HUES64 (cell line): ENCODE results near the gene KLF13.

Experiments used
- H3K27ac ChIP-seq: 2 replicates; pipeline ENCODE4 v1.7.0; 2013; ENCODE audit warnings: low read depth, low read length, inconsistent platforms
- H3K27me3 ChIP-seq: 2 replicates; pipeline ENCODE4 v1.6.1; 2013; ENCODE audit warnings: mild to moderate bottlenecking, low read length; ENCODE audit not compliant: insufficient read depth
- H3K36me3 ChIP-seq: 2 replicates; pipeline ENCODE4 v1.6.1; 2013; ENCODE audit warnings: mild to moderate bottlenecking, low read length; ENCODE audit not compliant: insufficient read depth
- H3K4me1 ChIP-seq: 2 replicates; pipeline ENCODE4 v1.6.1; 2013; ENCODE audit warnings: mild to moderate bottlenecking, low read length, moderate library complexity; ENCODE audit not compliant: insufficient read depth
- H3K4me3 ChIP-seq: 2 replicates; pipeline ENCODE4 v1.5.1; 2013; ENCODE audit warnings: mild to moderate bottlenecking, low read length, moderate library complexity
- H3K9ac ChIP-seq: 2 replicates; pipeline ENCODE4 v1.6.1; 2013; ENCODE audit warnings: mild to moderate bottlenecking, low read depth, low read length
- H3K9me3 ChIP-seq: 2 replicates; pipeline ENCODE4 v1.6.1; 2013; ENCODE audit warnings: low read depth, low read length; ENCODE audit not compliant: insufficient read depth
- WGBS: fragments of 150-250, 120-280 bp; methylation state at CpG from one replicate; pipeline ENCODE4 v1.1.7; 2013; ENCODE audit warnings: missing lambda C conversion rate; 5-methylcytosine and 5-hydroxymethylcytosine counted together

KLF13 gene

GRCh38 chr15:31308185-31308639 lies 18.4 kb upstream of the KLF13 start:
- H3K27me3 ChIP-seq = 0 out of 2 replicates have a peak, but pooled peaks cover 4% of the 10 kb centered on the region
- peaks cover 46% of the 10 kb centered on the region for H3K4me1 ChIP-seq
- no peak overlapping the region for H3K9ac ChIP-seq
- no peaks in the 10 kb centered on the region for H3K36me3 ChIP-seq
- WGBS = 44% methylated on average over 5 of the region's 5 CpGs
- H3K27ac ChIP-seq = no peak overlapping the region
- H3K9me3 ChIP-seq = no peaks in the 10 kb centered on the region
- H3K4me3 ChIP-seq = no peak overlapping the region

- Histone ChIP-seq H3K27me3 (0 out of 2 replicates have a peak, but pooled peaks cover 4% of the 10 kb centered on the region), H3K27ac (no peak overlapping the region), H3K36me3 (no peaks in the 10 kb centered on the region), H3K4me1 (peaks cover 36% of the 10 kb centered on the region), H3K4me3 (no peak overlapping the region), H3K9me3 (no peaks in the 10 kb centered on the region), H3K9ac (no peak overlapping the region)
- whole genome bisulfite sequencing = 88% methylated on average over 5 of the region's 9 CpGs
Measured at GRCh38 chr15:31309893-31310606, 16.6 kb upstream of the KLF13 start.

GRCh38 chr15:31311735-31312619 lies 14.7 kb upstream of the KLF13 start:
- Histone ChIP-seq H3K36me3 (no peaks in the 10 kb centered on the region), H3K4me1 (peaks cover 24% of the 10 kb centered on the region), H3K27ac (no peak overlapping the region), H3K9ac (no peak overlapping the region), H3K9me3 (no peaks in the 10 kb centered on the region), H3K4me3 (no peak overlapping the region), H3K27me3 (0 out of 2 replicates have a peak, but pooled peaks cover 4% of the 10 kb centered on the region)
- 91% methylated on average over 18 of the region's 18 CpGs for WGBS

- Histone ChIP-seq H3K27ac (no peak overlapping the region), H3K9me3 (no peaks in the 10 kb centered on the region), H3K9ac (no peak overlapping the region), H3K36me3 (no peaks in the 10 kb centered on the region), H3K4me1 (peaks cover 11% of the 10 kb centered on the region), H3K27me3 (no peaks in the 10 kb centered on the region), H3K4me3 (no peak overlapping the region)
Measured at GRCh38 chr15:31313223-31313622, 13.4 kb upstream of the KLF13 start.

- Histone ChIP-seq H3K4me3 (no peak overlapping the region), H3K4me1 (peaks cover 6% of the 10 kb centered on the region; the same call in 1 of the 2 replicates), H3K9ac (no peak overlapping the region), H3K27ac (no peak overlapping the region), H3K27me3 (no peaks in the 10 kb centered on the region), H3K36me3 (no peaks in the 10 kb centered on the region), H3K9me3 (no peaks in the 10 kb centered on the region)
- WGBS = 94% methylated on average over 12 of the region's 12 CpGs
Measured at GRCh38 chr15:31314380-31314779, 12.3 kb upstream of the KLF13 start.

- no peaks in the 10 kb centered on the region for H3K36me3 ChIP-seq
- H3K27ac ChIP-seq = no peak overlapping the region
- no peaks in the 10 kb centered on the region for H3K27me3 ChIP-seq
- no peak overlapping the region for H3K4me3 ChIP-seq
- H3K4me1 ChIP-seq = peaks cover 10% of the 10 kb centered on the region
- no peak overlapping the region for H3K9ac ChIP-seq
- H3K9me3 ChIP-seq = 0 out of 2 replicates have a peak, but pooled peaks cover 1% of the 10 kb centered on the region
- WGBS = 92% methylated on average over 8 of the region's 8 CpGs
Measured at GRCh38 chr15:31316135-31316795, 10.4 kb upstream of the KLF13 start.

- 95% methylated on average over 2 of the region's 3 CpGs for WGBS
- Histone ChIP-seq H3K9me3 (0 out of 2 replicates have a peak, but pooled peaks cover 4% of the 10 kb centered on the region), H3K9ac (no peak overlapping the region), H3K27ac (no peak overlapping the region), H3K4me1 (peaks cover 10% of the 10 kb centered on the region), H3K27me3 (no peaks in the 10 kb centered on the region), H3K4me3 (no peak overlapping the region), H3K36me3 (no peaks in the 10 kb centered on the region)
Measured at GRCh38 chr15:31317017-31317416, 9.6 kb upstream of the KLF13 start.

GRCh38 chr15:31317421-31318327 lies 9.0 kb upstream of the KLF13 start:
- H3K4me3 ChIP-seq = no peak overlapping the region
- 90% methylated on average over 21 of the region's 21 CpGs for WGBS
- no peaks in the 10 kb centered on the region for H3K36me3 ChIP-seq
- H3K27me3 ChIP-seq = no peaks in the 10 kb centered on the region
- 0 out of 2 replicates have a peak, but pooled peaks cover 4% of the 10 kb centered on the region for H3K9me3 ChIP-seq
- peaks cover 10% of the 10 kb centered on the region for H3K4me1 ChIP-seq
- H3K27ac ChIP-seq = no peak overlapping the region
- no peak overlapping the region for H3K9ac ChIP-seq

GRCh38 chr15:31318429-31318828 lies 8.2 kb upstream of the KLF13 start:
- H3K9ac ChIP-seq = no peak overlapping the region
- peaks cover 10% of the 10 kb centered on the region for H3K4me1 ChIP-seq
- WGBS = 94% methylated on average over 4 of the region's 4 CpGs
- 0 out of 2 replicates have a peak, but pooled peaks cover 4% of the 10 kb centered on the region for H3K9me3 ChIP-seq
- H3K27ac ChIP-seq = no peak overlapping the region
- no peaks in the 10 kb centered on the region for H3K27me3 ChIP-seq
- no peaks in the 10 kb centered on the region for H3K36me3 ChIP-seq
- H3K4me3 ChIP-seq = no peak overlapping the region

GRCh38 chr15:31320022-31320421 lies 6.6 kb upstream of the KLF13 start:
- no peak overlapping the region for H3K4me3 ChIP-seq
- H3K27ac ChIP-seq = no peak overlapping the region
- 0 out of 2 replicates have a peak, but pooled peaks cover 4% of the 10 kb centered on the region for H3K9me3 ChIP-seq
- 92% methylated on average over 5 of the region's 5 CpGs for WGBS
- peaks cover 12% of the 10 kb centered on the region for H3K4me1 ChIP-seq
- H3K27me3 ChIP-seq = peaks cover 14% of the 10 kb centered on the region
- no peak overlapping the region for H3K9ac ChIP-seq
- no peaks in the 10 kb centered on the region for H3K36me3 ChIP-seq
